Cardiac fibroblast (primary cell): ENCODE measurements around the gene CDPF1.
A peak's percentile ranks its signal among the peaks of the same experiment; 100 is the strongest.

Experiments used
- DNase-seq, 2 donors: peaks; one replicate each; pipeline versions ENCODE4 v3.0.0 to v3.0.0-alpha.2; 2010; ENCODE audit warnings: low read depth in 2 of 2
- H3K4me3 ChIP-seq, 2 donors: replicated peaks in 1 of 2; 1 replicate in 1 of 2; 2 replicates in 1 of 2; pipeline ENCODE4 v1.5.1; 2011; ENCODE audit warnings: low read depth in 2 of 2, low read length in 2 of 2, mild to moderate bottlenecking in 2 of 2, moderate library complexity in 1 of 2
- TF ChIP-seq, protein P1 (sequence below): IDR thresholded peaks from one replicate; pipeline ENCODE4 v1.5.1; 2011; ENCODE audit warnings: low read depth, mild to moderate bottlenecking, low read length, inconsistent platforms

CDPF1 gene

DNA sequence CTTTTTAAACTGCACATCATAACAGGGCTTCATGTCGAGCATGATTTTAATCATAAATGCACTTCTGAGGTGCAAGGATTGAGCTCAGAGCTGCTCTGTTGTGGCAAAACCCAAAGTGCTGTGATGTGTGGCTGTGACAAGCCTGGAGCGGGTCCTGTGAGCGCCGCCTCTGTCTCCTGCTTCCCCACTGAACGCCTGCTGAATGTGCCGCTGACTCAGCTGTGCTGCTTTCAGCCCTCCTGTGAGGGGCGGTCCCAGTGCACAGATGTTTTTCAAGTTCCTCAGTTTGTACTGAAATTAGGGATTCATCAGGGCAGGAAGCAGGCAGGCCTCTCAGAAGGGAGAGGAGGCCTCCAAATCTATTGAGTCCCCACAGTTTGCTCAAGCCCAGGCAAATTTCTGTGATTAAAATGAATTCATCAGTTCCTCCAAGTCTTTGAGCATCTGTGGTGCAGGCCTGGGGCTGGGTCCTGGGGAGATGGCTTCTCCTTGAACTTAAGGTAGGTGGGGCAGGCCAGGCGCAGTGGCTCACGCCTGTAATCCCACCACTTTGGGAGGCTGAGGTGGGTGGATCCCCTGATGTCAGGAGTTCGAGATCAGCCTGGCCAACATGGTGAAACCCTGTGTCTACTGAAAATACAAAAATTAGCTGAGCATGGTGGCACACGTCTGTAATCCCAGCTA is 43.6 kb upstream of the CDPF1 start:
- TF ChIP-seq, protein P1, sequence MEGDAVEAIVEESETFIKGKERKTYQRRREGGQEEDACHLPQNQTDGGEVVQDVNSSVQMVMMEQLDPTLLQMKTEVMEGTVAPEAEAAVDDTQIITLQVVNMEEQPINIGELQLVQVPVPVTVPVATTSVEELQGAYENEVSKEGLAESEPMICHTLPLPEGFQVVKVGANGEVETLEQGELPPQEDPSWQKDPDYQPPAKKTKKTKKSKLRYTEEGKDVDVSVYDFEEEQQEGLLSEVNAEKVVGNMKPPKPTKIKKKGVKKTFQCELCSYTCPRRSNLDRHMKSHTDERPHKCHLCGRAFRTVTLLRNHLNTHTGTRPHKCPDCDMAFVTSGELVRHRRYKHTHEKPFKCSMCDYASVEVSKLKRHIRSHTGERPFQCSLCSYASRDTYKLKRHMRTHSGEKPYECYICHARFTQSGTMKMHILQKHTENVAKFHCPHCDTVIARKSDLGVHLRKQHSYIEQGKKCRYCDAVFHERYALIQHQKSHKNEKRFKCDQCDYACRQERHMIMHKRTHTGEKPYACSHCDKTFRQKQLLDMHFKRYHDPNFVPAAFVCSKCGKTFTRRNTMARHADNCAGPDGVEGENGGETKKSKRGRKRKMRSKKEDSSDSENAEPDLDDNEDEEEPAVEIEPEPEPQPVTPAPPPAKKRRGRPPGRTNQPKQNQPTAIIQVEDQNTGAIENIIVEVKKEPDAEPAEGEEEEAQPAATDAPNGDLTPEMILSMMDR, result no peak
- peak in 1 of 2 donors; percentile 22 for DNase-seq
- H3K4me3 ChIP-seq, result no peak overlapping the region

DNA sequence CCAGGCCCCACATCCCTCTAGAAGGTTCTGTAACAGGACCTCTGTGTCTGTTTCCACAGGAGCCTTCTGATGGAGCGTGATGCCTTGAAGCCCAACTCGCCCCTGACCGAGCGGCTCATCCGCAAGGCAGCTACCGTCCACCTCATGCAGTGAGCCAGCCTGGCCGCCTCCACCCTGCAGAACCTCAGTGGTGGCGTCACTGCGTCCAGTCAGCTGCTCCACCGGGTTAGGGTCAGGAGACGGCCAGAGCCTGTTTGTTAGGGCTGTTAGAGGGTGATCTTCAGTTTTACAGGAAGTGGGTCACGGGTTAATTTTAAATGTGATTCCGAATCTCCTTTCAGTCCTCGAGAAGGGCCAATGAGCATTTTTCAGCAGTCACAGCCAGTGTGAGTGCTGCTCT is 42.6 kb upstream of the CDPF1 start:
- TF ChIP-seq, protein P1, result no peak
- H3K4me3 ChIP-seq, result no peak overlapping the region
- no peak for DNase-seq

DNA sequence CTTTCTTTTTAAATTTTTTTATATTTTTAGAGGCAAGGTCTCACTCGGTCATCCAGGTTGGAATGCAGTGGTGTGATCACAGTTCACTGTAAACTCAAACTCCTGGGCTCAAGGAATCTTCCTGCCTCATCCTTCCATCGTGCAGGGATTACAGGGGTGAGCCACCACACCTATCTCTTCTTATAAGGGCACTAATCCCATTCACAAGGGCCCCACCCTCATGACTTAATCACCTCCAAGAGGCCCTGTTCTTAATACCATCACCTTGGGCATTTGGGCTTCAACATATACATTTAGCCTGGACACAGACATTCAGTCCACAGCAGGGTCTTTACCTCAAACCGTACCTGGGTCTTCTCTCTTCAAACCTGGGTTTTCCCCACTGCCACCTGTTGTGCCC is 42.1 kb upstream of the CDPF1 start:
- TF ChIP-seq, protein P1, result no peak
- DNase-seq, result no peak
- no peak overlapping the region for H3K4me3 ChIP-seq

DNA sequence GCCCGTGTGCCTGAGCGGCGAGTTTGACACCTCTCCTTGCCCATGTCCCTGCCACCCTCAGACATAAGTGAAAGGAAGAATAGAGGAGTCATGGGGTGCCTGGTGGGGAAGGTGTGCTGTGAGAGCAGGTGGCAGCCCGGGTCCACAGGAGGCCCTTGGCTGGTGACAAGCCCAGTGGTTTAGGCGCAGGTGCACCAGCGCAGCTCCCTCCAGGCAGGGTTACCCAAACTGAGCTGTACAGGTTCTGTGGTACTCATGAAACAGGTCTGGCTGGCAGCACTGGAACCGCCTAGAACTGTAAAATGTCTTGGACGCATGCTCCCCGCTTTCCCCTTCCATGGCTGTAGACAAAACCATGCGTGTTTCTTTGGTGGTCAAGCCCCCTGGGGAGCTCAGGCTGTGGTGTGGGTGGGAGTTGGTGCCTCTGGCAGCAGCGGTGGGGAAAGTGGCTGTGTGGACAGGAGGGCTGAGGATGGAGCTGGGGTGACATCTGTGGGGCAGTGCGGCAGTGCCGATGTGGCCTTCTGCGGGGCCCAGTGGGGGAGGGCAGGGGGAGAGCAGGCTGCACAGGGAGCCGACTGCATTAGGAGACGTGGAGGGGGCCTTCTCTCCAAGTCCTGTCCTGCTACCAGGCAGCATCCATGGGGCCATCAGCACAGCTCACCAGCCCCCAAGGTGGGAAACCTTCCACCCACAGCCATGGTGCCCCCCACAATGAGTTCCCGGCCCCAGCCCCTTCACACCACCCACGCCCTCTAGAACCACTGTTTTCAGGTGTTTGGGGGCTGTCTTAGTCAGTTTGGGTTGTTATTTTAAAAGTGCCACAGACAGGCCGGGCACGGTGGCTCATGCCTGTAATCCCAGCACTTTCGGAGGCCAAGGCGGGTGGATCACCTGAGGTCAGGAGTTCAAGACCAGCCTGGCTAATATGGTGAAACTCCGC is 41.0 kb upstream of the CDPF1 start:
- TF ChIP-seq, protein P1, result no peak
- H3K4me3 ChIP-seq, result no peak overlapping the region
- no peak for DNase-seq

DNA sequence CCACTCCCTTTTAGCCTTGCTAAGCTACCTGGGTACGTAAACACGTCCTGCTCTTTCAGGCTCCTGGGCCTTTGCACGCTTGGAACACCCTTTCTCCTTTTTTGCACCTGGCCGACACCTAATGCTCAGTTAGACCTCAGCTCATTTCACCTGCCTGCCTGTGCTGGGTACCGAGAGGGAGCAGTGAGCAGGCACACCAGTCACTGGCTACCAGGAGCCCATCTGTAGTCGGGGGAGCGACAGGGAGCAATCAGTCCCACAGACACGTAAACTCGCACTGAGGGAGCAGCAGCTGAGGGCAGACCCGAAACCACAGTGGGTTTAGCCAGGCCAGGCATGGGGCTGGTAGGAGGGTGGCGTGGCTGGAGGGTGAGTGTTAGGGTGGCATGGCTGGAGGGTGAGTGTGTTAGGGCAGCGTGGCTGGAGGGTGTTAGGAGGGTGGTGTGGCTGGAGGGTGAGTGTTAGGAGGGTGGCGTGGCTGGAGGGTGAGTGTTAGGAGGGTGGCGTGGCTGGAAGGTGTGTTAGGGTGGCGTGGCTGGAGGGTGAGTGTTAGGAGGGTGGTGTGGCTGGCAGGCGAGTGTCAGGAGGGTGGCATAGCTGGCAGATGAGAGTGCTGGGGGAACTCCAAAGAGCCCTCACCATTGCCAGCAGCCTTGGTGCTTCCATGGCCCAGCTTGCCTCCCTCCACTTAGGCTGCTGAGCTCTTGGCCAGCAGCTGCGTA is 40.2 kb upstream of the CDPF1 start:
- H3K4me3 ChIP-seq, result no peak overlapping the region
- DNase-seq, result no peak
- TF ChIP-seq, protein P1, result no peak

DNA sequence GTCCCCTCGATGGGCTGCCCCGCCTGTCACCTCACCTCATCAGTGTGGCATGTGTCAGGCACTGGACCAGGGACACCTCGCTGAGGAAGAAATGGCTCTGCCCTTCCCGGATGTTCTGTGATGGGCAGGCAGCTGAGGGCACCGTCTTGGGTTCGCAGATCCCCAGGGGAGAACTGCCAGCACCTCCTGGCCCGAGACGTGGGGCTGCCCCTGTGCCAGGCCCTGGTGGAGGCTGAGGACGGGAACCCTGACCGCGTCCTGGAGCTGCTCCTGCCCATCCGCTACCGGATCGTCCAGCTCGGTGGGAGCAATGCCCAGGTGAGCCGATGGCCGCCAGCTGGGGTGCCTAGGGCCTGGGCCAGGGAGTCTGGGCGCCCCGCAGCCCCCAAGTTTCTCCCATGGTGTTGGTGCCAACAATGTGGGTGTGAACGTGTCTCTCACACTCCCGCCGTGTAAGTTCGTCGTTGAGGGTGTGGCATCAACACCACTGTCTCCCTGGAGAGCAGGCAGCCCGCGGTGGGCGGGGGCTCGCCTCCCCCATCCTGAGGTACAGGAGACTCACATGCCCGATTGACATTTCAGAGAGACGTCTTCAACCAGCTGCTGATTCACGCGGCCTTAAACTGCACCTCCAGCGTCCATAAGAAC is 39.3 kb upstream of the CDPF1 start:
- DNase-seq, result no peak
- TF ChIP-seq, protein P1, result no peak
- no peak overlapping the region for H3K4me3 ChIP-seq
